ENCODE measurements around the gene LRRC74A. TPM values are rescaled to one million over a fixed set of nuclear protein-coding genes. Genes with fewer than 3 reads are reported as not detected.
A peak's percentile ranks its signal among the peaks of the same experiment; 100 is the strongest.

The LRRC74A gene
- total and polyA plus RNA-seq, 5 donors, result 1.1 TPM; not detected in 4

DNA sequence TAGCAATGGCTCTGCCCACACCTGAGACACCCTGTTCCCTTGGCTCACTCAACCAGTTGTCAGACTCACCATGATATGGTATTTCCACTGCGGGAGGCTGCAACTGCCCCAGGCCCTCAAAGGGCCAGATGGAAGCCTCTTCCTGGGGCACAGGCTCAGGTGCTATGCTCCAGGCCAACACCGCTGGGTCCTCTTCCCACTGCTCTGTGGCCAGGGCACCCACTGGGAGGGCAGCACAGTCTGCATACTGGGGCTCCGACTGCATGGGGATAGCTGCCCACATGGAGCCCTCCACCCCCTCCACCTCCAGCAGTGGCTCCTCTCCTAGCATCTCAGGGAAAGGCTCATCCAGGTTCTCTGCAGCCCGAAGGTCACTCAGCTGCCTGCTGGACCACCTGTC, 17.2 kb upstream of the LRRC74A start:
- no peak for DNase-seq
- Histone ChIP-seq H3K9me3 (ENCODE audit: control insufficient read depth, low read length) (no peaks in the 10 kb centered on the region), H3K27ac (ENCODE audit: low read length) (no peak overlapping the region), H3K4me3 (ENCODE audit: low read length) (no peak overlapping the region), H3K27me3 (ENCODE audit: control insufficient read depth, insufficient read depth) (no peaks in the 10 kb centered on the region), H3K4me1 (ENCODE audit: control insufficient read depth, insufficient read depth, low read length) (no peaks in the 10 kb centered on the region)
- WGBS, result 91% methylated on average over 4 of the region's 4 CpGs
- intact Hi-C loops (cut with DNase I), result loop anchor here in 1 of 4 donors (5.0 kb wide), 1 partner anchor 107 kb away; no protein-coding TSS in a partner anchor
- ATAC-seq, result no peak

DNA sequence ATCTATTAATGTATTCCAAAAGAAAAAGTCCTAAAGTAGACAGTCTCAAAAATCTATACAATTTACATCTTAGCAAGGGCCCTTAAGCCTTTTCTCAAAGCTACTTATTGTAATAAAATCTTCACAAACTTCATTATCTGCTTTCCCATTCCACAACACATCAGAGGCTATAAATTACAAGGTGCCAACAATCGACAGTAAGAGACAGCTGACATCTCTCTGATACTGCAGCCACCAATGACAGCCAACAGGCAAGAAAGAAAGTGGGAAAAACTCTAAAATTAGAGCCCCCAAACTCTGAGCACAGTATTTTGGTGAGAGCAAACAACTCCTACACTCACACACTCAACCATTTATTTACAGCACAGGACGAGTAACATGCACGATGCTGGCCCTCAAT, 15.7 kb upstream of the LRRC74A start:
- H3K9me3 ChIP-seq (ENCODE audit: control insufficient read depth, low read length), result no peaks in the 10 kb centered on the region
- intact Hi-C loops (cut with DNase I), result no loop called here
- no peak overlapping the region for H3K27ac ChIP-seq (ENCODE audit: low read length)
- no peaks in the 10 kb centered on the region for H3K4me1 ChIP-seq (ENCODE audit: control insufficient read depth, insufficient read depth, low read length)
- ATAC-seq, result no peak
- H3K4me3 ChIP-seq (ENCODE audit: low read length), result peak overlapping the region; percentile 83
- no peaks in the 10 kb centered on the region for H3K27me3 ChIP-seq (ENCODE audit: control insufficient read depth, insufficient read depth)
- WGBS, result 13% methylated on average over 3 of the region's 3 CpGs
- no peak for DNase-seq

DNA sequence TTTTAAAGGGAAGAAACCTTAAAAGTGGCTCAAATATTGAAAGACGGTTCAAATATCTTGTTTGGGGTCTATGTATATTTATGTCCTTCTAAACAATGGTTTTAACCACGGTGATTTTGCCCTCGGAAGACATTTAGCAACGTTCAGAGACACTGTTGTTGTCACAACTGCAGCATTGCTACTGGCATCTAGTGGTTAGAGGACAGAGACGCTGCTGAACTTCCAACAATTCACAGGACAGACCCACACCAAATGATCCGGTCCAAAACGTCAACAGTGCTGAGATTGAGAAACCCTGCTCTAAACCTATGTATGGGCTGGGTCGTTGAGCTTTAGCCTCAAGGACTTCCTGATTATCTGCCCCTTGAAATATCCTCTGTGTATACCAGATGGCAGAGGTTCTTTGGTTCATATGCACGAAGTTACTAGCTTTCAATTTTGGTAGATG, 15.2 kb upstream of the LRRC74A start:
- intact Hi-C loops (cut with DNase I), result no loop called here
- 3% methylated on average over 9 of the region's 9 CpGs for WGBS
- Histone ChIP-seq H3K27me3 (ENCODE audit: control insufficient read depth, insufficient read depth) (no peaks in the 10 kb centered on the region), H3K9me3 (ENCODE audit: control insufficient read depth, low read length) (no peaks in the 10 kb centered on the region), H3K4me1 (ENCODE audit: control insufficient read depth, insufficient read depth, low read length) (no peaks in the 10 kb centered on the region), H3K27ac (ENCODE audit: low read length) (peak overlapping the region; percentile 6), H3K4me3 (ENCODE audit: low read length) (peak overlapping the region; percentile 83)
- ATAC-seq (peak; percentile 29 to 38), DNase-seq (no peak)

DNA sequence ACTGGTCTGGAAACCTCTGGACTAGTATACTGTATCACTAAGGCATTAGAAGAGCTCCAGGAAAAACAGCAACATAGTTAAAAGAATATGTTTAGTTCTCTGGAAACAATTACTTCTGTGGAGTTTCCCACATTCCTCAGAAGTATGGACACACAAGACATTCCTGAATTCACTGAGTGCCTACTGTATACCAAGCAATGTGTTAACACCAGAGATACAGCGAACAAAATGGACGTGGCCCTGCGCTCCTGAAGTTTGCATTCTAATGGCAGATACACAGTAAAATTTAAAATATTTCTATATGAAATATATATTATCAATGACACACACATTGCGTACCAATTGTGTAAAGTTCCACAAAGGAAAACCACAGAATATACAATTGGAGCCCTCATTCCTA, 14.6 kb upstream of the LRRC74A start:
- WGBS, result 44% methylated on average over 4 of the region's 4 CpGs
- no peaks in the 10 kb centered on the region for H3K4me1 ChIP-seq (ENCODE audit: control insufficient read depth, insufficient read depth, low read length)
- no peaks in the 10 kb centered on the region for H3K9me3 ChIP-seq (ENCODE audit: control insufficient read depth, low read length)
- peak overlapping the region; percentile 83 for H3K4me3 ChIP-seq (ENCODE audit: low read length)
- H3K27ac ChIP-seq (ENCODE audit: low read length), result no peak overlapping the region
- DNase-seq, result no peak
- H3K27me3 ChIP-seq (ENCODE audit: control insufficient read depth, insufficient read depth), result no peaks in the 10 kb centered on the region
- intact Hi-C loops (cut with DNase I), result no loop called here
- ATAC-seq, result no peak

DNA sequence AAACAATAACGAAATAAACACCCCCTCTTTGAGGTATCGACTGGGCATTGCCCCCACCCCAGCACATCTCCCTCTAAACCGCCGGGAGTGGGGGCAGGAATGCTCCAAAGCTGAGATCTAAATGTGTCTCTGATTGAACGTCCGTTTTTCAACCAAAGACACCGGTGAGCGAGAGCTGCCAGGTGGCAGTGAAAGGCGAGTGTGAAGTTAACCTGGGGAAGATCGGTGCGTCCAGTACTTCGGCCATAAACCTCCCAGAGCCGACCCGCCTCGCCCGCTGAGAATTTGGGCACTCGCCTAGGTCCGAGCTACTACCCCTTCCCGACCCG, 14.2 kb upstream of the LRRC74A start:
- Histone ChIP-seq H3K27ac (ENCODE audit: low read length) (peak overlapping the region; percentile 80), H3K9me3 (ENCODE audit: control insufficient read depth, low read length) (no peaks in the 10 kb centered on the region), H3K4me3 (ENCODE audit: low read length) (peak overlapping the region; percentile 83), H3K27me3 (ENCODE audit: control insufficient read depth, insufficient read depth) (no peaks in the 10 kb centered on the region), H3K4me1 (ENCODE audit: control insufficient read depth, insufficient read depth, low read length) (no peaks in the 10 kb centered on the region)
- DNase-seq (no peak), ATAC-seq (no peak)
- intact Hi-C loops (cut with DNase I), result no loop called here
- WGBS, result under 1% methylated on average over 20 of the region's 20 CpGs

DNA sequence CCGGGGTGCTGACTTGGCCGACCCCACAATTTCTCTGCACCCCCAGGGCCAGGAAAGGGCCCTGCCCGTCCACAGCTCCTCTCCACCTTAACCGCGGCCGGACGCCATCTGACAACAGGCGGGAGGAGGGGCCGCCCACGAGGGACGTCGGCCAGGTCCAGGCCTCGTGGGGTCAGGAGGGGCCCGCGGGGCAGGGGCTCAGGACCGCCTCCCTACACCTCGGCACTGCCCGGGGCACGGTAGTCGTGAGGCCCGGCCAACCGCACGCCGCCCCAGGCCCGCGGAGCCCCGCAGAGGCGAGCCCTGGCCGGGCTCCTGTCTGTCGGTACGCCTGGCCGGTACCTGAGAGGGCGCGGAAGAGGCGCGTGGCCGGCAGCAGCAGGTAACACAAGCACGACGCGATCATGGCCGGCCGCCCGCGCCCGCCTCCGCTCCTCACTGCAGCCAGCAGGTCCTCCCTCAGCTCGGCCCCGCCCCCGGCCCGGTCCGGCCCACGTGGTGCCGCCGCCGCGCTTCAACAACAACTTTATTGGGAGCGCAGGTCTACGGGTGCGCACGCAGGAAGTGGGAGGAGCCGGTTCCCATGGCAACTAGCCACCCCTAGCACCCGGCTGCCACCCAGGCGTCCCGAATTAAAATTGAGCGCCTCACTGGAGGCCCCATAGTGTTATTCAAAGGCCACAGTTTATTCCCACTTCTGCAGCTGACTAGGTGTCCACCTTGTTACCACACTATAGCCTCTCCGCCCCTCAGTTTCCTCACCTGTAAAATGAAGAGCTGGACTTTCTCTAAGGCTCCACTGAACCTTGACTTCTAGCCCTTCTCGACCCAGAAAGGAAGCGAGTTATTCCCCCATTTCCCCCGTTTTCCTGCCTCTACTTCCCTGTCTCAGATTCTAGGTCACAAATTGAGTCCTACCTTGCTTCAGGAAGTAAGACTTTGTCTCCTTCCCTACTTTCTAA, 13.5 kb upstream of the LRRC74A start, which contains the start of gene ANGEL1:
Gene ANGEL1, minus strand, starts transcription at position 461 of the 962 bp plus-strand sequence. Its CDS starts 55 bp downstream, at position 406.
- Histone ChIP-seq H3K27me3 (ENCODE audit: control insufficient read depth, insufficient read depth) (no peaks in the 10 kb centered on the region), H3K4me1 (ENCODE audit: control insufficient read depth, insufficient read depth, low read length) (no peaks in the 10 kb centered on the region), H3K9me3 (ENCODE audit: control insufficient read depth, low read length) (no peaks in the 10 kb centered on the region), H3K4me3 (ENCODE audit: low read length) (peak within 1 kb of the TSS; percentile 83), H3K27ac (ENCODE audit: low read length) (peak within 1 kb of the TSS; percentile 80)
- ATAC-seq (peak; percentile 94), DNase-seq (peak; percentile 96 to 99 (median 99))
- WGBS, result 4% methylated on average over 69 of the region's 69 CpGs
- intact Hi-C loops (cut with DNase I), result no loop called here

DNA sequence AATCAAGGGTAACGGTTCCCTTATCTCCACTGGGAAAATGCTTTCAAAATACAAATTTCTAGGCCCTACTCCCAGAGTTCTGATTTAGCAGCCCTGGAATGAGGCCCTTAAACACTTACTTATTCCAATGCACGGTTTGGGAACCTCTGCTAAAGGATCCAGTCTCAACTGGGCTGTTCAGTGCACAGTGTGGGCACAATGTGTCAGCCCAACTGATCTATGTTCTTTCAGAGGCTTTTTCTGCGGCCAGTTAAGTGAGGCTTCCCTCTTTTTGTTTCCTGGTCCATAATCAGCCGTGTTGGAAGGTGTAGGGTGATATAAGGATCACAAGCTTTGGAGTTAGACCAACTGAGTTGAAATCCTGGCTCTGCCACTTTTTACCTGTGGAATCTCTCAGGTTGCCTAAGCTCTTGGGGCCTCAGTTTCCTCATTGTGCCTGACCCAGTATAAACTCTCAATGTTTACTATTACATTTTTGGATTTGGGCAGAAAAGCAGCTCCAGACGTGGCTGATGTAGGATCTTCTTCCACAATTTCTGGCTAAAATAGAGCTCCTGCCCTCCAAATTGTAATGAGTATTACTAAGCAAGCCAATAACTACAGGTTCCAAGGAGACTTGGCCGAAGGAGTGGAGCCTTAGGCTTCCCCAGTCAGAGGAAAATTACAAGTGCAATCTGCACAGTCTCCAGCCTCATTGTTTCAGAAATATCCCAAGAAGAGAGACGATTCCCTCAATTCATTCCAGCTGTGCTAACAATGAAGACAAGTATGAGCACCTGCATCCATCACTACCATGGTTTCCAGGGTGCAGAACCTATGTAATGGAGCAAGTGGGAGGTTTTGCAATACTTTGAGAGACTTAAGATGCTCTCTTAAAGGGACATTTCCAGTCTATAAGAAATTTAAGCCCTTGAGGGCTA, 11.2 kb upstream of the LRRC74A start:
- DNase-seq (no peak), ATAC-seq (no peak)
- peak overlapping the region; percentile 15 for H3K27ac ChIP-seq (ENCODE audit: low read length)
- no peaks in the 10 kb centered on the region for H3K27me3 ChIP-seq (ENCODE audit: control insufficient read depth, insufficient read depth)
- 65% methylated on average over 7 of the region's 7 CpGs for WGBS
- no peaks in the 10 kb centered on the region for H3K4me1 ChIP-seq (ENCODE audit: control insufficient read depth, insufficient read depth, low read length)
- intact Hi-C loops (cut with DNase I), result no loop called here
- no peak overlapping the region for H3K4me3 ChIP-seq (ENCODE audit: low read length)
- H3K9me3 ChIP-seq (ENCODE audit: control insufficient read depth, low read length), result no peaks in the 10 kb centered on the region

DNA sequence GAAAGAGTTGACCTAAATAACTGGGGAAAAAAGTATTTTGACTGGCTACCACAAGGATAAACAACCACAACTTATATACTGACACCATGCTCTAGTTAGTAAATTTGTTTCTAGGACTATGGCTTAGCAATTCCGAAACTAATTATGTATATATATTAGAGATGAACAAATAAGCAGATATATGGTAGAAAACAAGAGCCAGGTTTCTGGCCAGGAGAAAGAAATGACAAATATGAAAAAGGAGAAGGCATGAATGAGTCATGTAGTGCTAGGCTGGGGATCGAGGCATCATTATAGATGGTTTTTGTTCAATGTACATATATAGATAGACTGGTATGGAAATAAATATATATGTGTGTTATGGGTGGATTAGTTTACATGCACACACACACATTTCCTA, 5.5 kb upstream of the LRRC74A start:
- no peaks in the 10 kb centered on the region for H3K9me3 ChIP-seq (ENCODE audit: control insufficient read depth, low read length)
- no peak overlapping the region for H3K4me3 ChIP-seq (ENCODE audit: low read length)
- no peaks in the 10 kb centered on the region for H3K27me3 ChIP-seq (ENCODE audit: control insufficient read depth, insufficient read depth)
- DNase-seq (no peak), ATAC-seq (no peak)
- intact Hi-C loops (cut with DNase I), result no loop called here
- WGBS, result 89% methylated on average over 2 of the region's 2 CpGs
- H3K4me1 ChIP-seq (ENCODE audit: control insufficient read depth, insufficient read depth, low read length), result no peaks in the 10 kb centered on the region
- H3K27ac ChIP-seq (ENCODE audit: low read length), result no peak overlapping the region

DNA sequence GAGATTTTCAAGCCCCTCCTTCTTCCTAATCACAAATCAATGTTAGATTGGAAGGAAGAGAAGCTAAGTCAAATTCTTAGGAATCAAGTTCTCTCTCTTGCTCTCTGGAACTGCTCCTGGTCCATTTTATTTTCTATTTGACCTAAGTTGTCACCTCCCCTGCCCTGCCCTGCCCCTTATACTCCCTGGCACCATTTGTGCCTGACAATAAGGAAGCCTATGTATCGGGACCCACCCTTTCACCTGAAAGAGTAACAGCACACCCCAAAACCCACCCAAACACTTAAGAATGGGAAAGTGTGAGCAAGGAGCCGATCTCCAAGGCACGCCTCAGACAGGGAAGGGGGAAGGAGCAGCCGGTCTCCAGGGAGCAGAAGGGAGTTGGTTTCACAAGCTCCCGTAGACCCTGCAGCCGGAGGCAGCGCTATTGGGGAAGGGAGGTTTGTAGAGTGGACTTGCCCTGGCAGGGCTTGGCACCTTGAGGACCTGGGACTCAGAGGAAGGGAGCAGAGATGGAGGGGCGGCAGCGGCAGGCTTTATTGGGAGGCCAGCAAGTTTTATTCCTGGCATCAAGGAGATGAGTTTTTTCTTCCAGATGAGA, 1.6 kb downstream of the LRRC74A start:
- WGBS, result 61% methylated on average over 9 of the region's 9 CpGs
- Histone ChIP-seq H3K27ac (ENCODE audit: low read length) (peak overlapping the region; percentile 15), H3K4me1 (ENCODE audit: control insufficient read depth, insufficient read depth, low read length) (peaks cover 3% of the 10 kb centered on the region), H3K4me3 (ENCODE audit: low read length) (peak overlapping the region; percentile 34), H3K9me3 (ENCODE audit: control insufficient read depth, low read length) (no peaks in the 10 kb centered on the region), H3K27me3 (ENCODE audit: control insufficient read depth, insufficient read depth) (no peaks in the 10 kb centered on the region)
- intact Hi-C loops (cut with DNase I), result no loop called here
- peak; percentile 67 to 68 for ATAC-seq
- peak; percentile 75 to 87 (median 81) for DNase-seq

DNA sequence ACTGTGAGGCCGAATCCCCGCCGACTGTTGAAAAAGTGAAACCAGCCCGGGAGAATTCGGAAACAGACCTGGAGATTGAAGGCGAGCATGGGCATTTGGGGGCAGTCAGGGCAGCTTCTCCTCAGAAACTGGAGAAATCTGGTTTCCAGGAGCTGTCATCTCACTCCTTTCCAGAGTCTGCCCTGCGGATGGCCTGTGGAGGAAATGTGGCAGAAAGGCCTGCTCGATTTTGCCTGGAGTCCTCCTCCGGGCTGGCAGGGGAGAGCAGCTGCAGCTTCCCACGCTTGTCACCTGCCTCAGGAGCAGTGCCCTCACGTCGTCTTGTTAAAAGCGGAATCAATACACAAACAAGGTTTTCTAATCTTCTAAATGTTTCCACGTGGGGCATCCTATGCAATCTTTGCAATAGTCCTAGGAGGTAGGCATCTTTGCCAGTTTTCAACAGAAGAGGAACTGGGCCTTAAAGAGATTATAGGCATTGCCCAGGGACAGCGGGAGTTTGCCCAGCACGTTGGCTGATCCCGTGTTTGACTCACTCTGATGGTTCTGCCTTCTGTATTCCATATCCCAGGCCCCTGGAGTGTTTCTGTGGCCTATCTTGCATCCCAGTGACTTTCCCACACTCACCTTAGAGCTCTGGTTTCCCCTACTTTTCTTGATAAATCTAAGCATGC, 2.3 kb downstream of the LRRC74A start:
- no peak for DNase-seq
- Histone ChIP-seq H3K27me3 (ENCODE audit: control insufficient read depth, insufficient read depth) (no peaks in the 10 kb centered on the region), H3K4me3 (ENCODE audit: low read length) (peak overlapping the region; percentile 34), H3K9me3 (ENCODE audit: control insufficient read depth, low read length) (no peaks in the 10 kb centered on the region), H3K4me1 (ENCODE audit: control insufficient read depth, insufficient read depth, low read length) (peaks cover 3% of the 10 kb centered on the region), H3K27ac (ENCODE audit: low read length) (peak overlapping the region; percentile 15)
- no peak for ATAC-seq
- 59% methylated on average over 17 of the region's 17 CpGs for WGBS
- intact Hi-C loops (cut with DNase I), result no loop called here
